SK-N-SH (cell line): Measurements from ENCODE around the gene ECEL1.

Source experiments
- EZH2phosphoT487 ChIP-seq: fragments of 200-600 bp; sonication (generic); IDR thresholded peaks from 2 replicates; pipeline ENCODE4 v1.6.1; 2017; ENCODE audit warnings: low read depth, mixed run types, mild to moderate bottlenecking, antibody characterized with exemption, moderate library complexity, borderline replicate concordance
- FOXM1 ChIP-seq: IDR thresholded peaks from 2 replicates; pipeline ENCODE4 v1.4.0; 2012; ENCODE audit warnings: low read depth, mild to moderate bottlenecking
- REST ChIP-seq: IDR thresholded peaks from 2 replicates; pipeline ENCODE4 v1.6.1; 2012; ENCODE audit warnings: mild to moderate bottlenecking, low read depth, low read length, moderate library complexity

- TF ChIP-seq EZH2phosphoT487 (no peak), FOXM1 (no peak), REST (no peak)
Measured at GRCh38 chr2:232496501-232497270, 9.1 kb upstream of the ECEL1 start.
